PC-3 (cell line): ENCODE data around the gene STAB2.

Experiments
- EZH2 ChIP-seq: fragments of 300-600 bp; sonication (generic); IDR thresholded peaks from one replicate; pipeline ENCODE4 v1.6.1; 2017; ENCODE audit warnings: antibody characterized with exemption, mild to moderate bottlenecking, low read length; ENCODE audit not compliant: unreplicated experiment
- TF ChIP-seq, protein P1 (sequence below): fragments of 300-600 bp; sonication (generic); conservative IDR thresholded peaks from 2 replicates; pipeline ENCODE4 v1.5.1; 2017; ENCODE audit warnings: antibody characterized with exemption, low read depth, mild to moderate bottlenecking, low read length

DNA sequence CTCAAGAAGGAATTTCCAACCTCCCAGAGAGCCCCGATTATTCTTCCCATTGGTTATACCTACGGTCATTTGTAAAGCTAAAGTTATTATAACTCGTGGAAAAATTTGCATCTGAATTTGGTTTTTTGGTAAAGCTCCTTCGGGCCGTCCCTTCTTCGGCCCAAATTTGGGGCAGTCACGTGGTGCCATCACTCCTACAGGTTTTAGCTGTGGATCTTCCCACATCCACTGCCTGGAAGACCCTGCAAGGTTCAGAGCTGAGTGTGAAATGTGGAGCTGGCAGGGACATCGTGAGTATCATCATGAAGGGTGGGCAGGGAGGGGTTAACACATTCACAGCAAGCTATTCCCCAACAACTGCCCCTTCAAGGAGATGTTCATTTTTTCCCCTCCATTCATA lies 148.2 kb downstream of the STAB2 start:
- TF ChIP-seq, protein P1, sequence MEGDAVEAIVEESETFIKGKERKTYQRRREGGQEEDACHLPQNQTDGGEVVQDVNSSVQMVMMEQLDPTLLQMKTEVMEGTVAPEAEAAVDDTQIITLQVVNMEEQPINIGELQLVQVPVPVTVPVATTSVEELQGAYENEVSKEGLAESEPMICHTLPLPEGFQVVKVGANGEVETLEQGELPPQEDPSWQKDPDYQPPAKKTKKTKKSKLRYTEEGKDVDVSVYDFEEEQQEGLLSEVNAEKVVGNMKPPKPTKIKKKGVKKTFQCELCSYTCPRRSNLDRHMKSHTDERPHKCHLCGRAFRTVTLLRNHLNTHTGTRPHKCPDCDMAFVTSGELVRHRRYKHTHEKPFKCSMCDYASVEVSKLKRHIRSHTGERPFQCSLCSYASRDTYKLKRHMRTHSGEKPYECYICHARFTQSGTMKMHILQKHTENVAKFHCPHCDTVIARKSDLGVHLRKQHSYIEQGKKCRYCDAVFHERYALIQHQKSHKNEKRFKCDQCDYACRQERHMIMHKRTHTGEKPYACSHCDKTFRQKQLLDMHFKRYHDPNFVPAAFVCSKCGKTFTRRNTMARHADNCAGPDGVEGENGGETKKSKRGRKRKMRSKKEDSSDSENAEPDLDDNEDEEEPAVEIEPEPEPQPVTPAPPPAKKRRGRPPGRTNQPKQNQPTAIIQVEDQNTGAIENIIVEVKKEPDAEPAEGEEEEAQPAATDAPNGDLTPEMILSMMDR, result no peak
- no peak for TF ChIP-seq EZH2
